NCI-H510A (cell line): Measurements from ENCODE around the gene ZNF578.
"Not testable (repeated sequence)": the region's sequence is repeated elsewhere in the genome, so short reads cannot be mapped to it uniquely, and the experiment has no call there.

Source experiments
- DNase-seq: peaks from one replicate; lab custom pipeline; 2025; lab: John Stamatoyannopoulos, UW

ZNF578 gene

GRCh38 chr19:52561611-52562010, 108.3 kb downstream of the ZNF578 start:
- DNase-seq: not testable (repeated sequence)
